Measurements from ENCODE around the gene LRRC75A.
A peak's percentile ranks its signal among the peaks of the same experiment; 100 is the strongest.
"Not testable (repeated sequence)": the region's sequence is repeated elsewhere in the genome, so short reads cannot be mapped to it uniquely, and the experiment has no call there.

LRRC75A gene

DNA sequence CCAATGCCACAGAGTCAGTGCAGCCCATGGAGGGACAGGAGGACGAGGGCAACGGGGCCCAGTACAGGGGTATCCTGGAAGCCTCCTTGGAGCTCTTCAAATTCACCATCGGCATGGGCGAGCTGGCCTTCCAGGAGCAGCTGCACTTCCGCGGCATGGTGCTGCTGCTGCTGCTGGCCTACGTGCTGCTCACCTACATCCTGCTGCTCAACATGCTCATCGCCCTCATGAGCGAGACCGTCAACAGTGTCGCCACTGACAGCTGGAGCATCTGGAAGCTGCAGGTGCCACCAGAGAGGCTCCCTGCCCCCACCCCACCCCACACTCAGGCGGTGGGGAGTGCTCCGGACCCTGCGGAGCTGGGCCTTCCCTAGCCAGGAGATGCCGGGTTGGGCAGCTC is 60.0 kb downstream of the LRRC75A start:
- DNase-seq (ENCODE audit: low read depth): no peak

DNA sequence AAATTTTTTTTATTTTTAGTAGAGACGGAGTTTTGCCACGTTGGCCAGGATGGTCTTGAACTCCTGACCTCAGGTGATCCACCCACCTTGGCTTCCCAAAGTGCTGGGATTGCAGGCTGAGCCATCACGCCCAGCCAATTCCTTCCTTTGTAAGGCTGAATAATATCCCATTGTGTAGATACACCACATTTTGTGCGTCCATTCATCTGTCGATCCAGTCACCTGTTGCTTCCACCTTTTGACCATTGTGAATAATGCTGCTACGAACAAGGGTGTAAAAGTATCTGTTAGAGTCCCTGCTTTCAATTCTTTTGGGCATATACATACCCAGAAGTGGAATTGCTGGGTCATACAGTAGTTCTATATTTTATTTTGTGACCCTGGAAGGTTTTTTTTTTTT is 61.3 kb downstream of the LRRC75A start:
- no peak for DNase-seq (ENCODE audit: low read depth)

DNA sequence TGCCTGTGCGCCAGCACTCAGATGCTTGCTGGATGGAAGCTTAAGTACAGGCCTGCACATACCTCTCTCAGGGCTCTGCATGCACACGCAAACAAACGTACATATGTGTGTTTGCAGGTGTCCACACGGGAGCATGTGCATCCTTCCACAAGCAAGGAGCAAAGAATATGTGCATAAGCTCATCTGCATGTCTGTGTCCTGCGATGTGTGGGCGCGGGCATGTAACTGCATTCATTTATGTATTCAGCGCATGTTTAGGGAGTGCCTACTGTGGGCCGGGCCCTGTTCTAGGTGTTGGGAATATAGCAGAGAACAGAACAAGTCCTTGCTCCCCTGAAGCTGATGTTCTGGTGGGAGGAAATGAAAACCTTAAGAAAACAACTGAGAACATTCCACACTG is 62.9 kb downstream of the LRRC75A start:
- no peak for DNase-seq (ENCODE audit: low read depth)

DNA sequence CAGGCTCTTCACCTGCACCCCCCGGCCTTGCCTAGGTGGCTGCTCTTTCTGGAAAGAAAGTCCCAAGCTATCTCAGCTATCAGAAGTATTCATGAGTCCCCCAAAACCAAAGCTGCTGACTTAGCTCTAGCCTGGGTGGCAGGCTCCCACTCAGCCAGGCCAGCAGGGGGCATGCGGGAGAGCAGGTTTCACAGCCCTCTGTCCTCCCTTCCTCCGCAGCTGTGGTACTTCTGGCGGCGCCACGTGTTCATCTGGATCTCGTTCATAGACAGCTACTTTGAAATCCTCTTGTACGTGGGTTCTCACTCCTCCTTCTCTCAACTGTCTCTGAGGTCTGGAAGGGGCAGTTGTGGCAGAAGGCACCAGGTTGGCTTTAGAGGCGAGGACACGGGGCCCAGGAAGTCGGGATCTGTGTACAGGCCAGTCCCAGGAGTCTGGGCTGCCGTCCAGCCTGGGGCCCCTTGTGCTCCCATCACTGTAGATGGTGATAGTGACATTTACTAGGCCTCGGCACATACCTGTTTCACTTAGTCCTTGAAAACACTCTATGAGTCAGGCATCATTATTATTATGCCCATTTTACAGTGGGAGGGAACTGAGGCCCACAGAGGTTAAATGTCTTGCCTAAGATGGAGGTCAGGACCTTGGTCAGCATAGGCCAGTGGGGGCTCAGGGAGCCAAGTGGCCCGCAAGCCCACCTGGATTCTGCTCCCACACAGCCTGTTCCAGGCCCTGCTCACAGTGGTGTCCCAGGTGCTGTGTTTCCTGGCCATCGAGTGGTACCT is 63.7 kb downstream of the LRRC75A start:
- DNase-seq (ENCODE audit: low read depth): peak; percentile 62

DNA sequence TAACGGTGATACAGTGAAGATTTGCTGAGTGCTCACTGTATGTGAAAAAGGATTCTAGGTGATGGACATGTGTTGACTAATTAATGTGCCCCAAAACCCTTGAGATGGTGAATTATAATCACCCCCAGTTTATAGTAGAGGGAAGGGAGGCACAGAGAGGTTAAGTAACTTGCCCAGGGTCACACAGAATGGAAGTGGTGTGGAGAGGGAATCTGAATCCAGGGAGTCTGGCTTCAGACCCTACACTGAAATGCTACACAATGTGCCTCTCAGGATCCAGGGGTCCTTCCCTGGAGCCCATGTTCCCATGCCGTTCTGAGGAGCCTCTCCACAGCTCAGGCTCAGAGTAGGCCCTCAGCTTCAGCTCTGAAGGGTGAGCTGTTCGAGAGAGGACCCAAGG is 65.0 kb downstream of the LRRC75A start:
- DNase-seq (ENCODE audit: low read depth): no peak

DNA sequence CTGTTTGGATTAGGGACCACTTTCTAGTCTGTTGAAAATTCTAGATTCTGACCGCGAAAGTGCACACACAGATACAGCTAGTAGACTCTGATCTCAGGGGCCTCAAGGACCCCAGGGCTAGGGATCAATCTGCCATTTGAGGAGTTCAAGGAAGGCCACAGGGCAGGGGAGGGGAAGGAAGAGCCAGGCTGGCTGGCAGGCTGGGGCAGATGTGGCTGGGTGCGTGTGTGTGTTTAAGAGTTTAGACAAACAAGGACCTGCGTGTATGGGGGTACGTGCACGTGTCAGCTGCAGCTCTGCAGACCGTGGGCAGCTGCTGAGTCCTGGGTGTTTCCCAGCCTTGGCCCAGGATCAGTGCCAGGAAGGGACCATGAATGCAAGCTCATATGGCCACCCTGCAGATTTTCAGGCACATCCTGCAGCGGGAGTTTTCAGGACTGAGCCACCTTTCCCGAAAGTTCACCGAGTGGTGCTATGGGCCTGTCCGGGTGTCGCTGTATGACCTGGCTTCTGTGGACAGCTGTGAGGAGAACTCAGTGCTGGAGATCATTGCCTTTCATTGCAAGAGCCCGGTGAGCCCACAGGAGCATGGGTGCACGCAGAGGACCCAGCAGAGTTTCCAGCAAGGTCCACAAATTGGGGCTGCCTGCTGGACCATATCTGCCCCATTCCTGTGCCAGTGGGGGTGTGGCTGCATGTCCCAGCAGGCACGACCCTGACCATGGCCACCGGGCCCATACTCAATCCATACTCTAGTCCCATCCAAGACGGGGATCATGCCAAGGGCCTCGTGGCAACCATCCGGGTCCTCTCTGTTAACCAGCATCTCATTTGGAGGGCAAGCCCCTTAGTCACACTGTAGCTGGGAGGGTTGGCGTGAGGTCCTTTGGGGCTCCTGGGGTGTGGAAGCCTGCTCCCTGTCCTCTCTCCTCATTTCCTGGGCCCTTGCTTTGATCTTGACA is 66.0 kb downstream of the LRRC75A start:
- no peak for DNase-seq (ENCODE audit: low read depth)

DNA sequence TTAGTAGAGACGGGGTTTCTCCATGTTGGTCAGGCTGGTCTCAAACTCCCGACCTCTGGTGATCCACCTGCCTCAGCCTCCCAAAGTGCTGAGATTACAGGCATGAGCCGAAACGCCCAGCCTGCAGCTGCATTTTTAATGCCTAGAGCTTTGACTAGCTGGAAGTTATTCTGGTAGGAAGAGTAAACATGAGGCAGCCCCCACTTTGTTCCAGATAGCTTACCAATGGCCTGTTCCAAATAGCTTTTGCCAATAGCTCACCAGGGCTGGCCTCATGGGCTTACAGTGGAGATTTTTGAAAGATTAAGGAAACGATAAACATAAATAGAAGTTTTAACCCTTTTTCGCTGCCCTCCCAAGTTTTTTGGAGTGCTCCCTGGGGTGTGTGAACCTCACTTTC is 66.8 kb downstream of the LRRC75A start:
- DNase-seq (ENCODE audit: low read depth): no peak

DNA sequence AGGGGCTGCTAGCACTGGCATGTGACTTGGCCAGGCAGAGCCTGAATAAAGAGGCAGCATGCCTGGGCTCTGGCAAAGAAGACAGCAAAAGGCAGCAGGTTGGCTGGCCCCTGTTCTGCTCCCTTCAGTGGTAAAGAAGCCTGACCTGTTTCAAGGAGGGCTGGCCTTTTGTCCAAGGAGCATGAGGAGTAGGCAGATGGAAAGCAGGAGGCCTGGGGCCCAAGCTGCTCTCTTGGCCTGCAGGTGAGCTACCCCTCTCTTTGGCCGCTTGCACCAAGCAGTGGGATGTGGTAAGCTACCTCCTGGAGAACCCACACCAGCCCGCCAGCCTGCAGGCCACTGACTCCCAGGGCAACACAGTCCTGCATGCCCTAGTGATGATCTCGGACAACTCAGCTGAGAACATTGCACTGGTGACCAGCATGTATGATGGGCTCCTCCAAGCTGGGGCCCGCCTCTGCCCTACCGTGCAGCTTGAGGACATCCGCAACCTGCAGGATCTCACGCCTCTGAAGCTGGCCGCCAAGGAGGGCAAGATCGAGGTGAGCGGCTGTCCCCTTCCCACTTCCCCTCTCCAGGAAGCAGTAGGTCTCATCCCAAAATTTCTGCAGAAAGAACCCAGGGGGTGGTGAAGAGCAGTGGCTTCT is 68.6 kb downstream of the LRRC75A start:
- no peak for DNase-seq (ENCODE audit: low read depth)

DNA sequence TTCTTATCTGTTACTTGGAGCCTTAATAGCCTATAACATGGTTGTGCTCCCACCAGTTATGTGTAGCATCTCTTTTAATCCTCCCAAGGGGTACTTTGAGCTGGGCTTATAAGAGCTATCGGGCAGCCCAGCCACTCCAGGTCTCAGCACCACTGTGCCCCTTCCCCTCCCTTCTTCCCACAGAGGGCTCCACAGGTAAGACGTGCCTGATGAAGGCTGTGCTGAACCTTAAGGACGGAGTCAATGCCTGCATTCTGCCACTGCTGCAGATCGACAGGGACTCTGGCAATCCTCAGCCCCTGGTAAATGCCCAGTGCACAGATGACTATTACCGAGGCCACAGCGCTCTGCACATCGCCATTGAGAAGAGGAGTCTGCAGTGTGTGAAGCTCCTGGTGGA is 69.6 kb downstream of the LRRC75A start:
- no peak for DNase-seq (ENCODE audit: low read depth)

DNA sequence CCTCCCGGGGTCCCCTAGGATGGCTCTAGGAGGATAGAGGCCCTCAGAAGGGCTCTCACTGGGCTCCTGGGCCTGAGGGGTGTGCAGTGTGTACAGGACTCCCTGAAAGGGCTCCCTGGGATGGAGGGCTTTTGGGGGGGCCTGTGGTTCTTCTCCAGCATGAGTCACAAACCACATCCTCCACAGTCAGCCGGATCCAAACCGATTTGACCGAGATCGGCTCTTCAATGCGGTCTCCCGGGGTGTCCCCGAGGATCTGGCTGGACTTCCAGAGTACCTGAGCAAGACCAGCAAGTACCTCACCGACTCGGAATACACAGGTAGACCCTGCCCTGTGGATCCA is 72.1 kb downstream of the LRRC75A start:
- DNase-seq (ENCODE audit: low read depth): peak; percentile 96

DNA sequence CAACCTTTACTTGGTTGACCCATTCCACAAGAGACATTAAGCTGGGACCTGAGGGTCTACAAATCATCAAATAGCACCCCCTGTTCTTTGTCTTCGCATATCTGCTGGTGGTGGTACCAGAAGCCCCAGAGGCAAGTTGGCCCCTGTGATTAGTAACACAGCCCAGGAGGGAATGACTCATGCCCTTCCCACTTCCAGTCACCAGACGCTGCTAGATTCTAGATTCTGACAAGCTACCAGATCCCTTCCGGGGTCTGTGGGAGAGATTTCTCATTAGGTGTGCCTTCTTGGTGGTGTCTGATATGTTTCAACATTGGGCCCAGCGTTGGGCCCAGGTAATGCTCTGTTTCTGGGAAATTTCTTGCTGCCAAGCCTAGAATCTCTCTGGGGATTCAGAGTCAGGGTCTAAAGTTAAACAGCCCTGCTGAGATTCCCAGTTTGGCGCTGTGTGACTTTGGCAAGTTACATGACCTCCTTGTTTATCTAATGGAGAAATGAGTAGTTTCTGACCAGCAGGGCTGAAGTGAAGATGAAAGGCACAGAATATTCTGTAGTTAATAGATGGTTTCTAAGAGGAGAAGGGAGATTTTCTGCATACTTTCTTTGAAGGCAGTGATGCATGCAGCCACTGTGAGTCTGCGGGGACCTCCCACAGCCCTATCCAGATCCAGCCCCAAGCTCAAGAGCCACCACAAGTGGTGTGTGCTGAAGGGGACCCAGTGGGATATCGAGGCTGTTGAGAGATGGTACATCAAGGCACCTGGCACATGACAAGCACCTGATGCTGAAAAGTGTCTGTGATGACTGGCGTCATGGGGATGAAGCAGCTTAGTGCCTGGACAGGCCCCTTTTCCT is 72.7 kb downstream of the LRRC75A start:
- DNase-seq (ENCODE audit: low read depth): peak; percentile 98

DNA sequence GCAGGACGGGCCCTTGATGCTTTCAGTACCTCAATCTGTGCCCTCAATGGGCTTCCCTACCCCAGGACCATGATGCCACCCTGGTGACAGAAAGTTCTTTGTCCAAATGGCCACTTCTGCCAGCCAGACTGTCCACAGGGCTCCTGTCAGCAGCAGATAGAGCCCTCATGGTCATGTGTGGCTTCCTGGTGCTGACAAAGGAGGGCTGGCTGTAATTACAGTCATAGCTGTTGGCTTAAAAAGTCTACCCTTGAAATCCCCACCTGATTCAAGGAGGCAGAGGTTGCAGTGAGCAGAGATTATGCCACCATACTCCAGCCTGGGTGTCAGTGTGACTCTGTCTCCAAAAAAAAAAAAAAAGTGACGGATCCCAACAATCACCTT is 73.3 kb downstream of the LRRC75A start:
- DNase-seq (ENCODE audit: low read depth): peak; percentile 33

DNA sequence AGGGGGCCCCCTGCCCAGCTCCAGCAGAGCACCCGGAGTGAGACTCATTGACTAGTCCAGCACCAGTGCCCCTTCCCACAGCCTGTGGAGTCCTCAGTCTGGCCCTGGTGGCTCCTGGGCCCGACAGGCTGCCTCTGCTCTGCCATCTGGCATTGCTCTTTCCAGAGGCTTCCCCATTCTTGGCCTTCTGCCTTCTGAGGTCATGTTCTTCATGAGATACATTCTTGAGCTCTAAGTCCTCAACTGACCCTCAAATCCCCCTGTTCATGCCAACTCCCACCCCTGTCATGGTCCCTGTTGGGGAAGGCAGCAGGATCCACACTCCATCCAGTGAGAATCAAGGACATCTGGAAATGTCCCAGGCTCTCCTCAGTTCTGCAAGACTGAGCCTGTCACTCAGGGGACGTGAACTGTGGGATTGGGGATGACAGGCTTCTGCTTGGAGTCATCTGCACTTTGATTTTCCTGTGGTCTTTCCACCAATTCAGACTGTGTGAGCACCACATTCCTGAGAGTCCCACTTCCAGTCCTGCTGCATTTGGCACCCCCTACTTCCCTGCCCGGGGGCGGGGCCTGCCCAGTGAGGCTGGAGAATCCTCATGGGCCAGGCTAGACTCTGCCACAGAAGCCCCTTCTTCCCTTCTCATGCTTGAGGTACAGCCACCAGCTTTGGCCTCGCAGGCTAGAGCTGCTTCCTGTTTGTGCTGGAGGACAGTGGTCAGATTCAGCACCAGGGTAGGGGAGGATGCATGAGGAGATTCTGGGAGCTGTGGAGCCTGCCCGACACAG is 73.9 kb downstream of the LRRC75A start:
- DNase-seq (ENCODE audit: low read depth): peak; percentile 71

DNA sequence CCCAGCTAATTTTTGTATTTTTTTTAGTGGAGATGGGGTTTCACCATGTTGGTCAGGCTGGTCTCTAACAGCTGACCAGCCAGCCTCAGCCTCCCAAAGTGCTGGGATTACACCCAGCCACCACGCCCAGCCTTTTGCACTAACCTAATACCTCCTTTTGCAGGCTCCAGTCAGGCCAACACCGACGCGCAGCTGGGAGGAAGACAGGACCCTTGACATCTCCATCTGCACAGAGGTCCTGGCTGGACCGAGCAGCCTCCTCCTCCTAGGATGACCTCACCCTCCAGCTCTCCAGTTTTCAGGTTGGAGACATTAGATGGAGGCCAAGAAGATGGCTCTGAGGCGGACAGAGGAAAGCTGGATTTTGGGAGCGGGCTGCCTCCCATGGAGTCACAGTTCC is 74.6 kb downstream of the LRRC75A start:
- no peak for DNase-seq (ENCODE audit: low read depth)

DNA sequence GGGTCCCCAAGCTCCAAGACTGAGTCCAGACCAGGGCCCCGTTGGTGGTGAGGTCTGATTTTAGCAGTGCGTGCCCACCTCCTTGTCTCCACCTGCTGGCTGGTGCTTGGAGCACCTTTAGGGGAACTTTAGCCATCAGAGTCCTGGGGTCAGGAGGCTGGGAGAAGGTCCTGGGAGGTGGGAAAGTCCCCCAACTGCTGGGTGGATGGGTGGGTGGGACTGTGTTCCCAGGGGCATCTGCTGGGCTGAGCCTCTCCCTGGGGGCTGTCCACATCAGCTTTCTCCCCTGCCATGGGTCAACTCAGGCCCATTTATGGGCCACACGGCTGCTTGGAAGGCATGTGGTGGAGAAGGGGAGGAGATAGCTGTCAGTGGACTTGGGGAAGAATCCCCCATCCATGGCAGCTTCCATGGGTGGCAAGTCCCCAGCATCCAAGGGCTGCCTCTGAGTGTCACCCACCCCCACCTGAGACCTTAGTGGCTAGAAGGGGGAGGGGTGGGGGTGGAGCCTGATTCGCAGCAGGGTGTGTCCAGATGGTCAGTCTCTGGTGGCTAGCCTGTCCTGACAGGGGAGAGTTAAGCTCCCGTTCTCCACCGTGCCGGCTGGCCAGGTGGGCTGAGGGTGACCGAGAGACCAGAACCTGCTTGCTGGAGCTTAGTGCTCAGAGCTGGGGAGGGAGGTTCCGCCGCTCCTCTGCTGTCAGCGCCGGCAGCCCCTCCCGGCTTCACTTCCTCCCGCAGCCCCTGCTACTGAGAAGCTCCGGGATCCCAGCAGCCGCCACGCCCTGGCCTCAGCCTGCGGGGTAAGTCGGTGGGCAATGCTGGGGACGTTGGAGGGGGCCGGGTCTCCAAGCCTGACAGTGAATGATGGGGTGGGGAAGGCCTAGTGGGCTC is 76.7 kb downstream of the LRRC75A start, which contains the start of gene TRPV2:
Gene TRPV2 (plus strand): TSS at position 541 of the 894 bp plus-strand sequence. CDS start 2,098 bp downstream, outside the sequence.
- DNase-seq (ENCODE audit: low read depth): peak; percentile 58

DNA sequence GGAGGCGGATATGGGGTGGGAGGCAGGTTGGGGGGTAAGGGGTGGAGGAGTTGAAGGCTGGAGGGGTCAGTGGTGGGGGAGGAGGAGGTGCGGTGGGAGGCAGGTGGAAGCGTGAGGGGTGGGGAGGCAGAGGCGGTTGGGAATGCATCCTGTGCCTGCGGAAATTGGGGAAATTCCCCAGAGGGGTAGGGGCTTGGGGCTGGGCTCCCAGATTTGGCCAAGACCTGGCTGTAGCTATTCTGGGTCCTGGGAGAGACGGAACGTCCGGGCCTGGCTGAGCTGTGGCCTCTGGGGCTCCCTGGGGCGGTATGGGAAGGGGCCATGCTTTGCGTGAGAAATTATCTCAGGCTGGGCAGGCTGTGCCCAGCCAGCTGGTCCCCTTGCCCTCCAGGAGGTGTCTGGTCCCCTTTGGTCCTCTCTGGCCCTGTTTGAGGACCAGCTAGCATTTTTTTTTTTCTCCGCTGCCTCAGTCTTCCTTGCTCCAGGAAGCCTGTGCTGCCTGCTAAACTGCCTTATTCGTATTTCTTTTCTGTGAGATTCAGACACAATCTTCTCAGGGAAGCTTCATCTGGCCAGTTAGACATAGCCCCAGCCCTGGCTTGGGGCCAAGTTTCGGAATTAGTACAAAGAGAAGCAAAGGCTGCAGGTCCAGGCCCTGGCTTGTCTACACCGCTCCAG is 83.9 kb downstream of the LRRC75A start:
- DNase-seq (ENCODE audit: low read depth): peak; percentile 43

DNA sequence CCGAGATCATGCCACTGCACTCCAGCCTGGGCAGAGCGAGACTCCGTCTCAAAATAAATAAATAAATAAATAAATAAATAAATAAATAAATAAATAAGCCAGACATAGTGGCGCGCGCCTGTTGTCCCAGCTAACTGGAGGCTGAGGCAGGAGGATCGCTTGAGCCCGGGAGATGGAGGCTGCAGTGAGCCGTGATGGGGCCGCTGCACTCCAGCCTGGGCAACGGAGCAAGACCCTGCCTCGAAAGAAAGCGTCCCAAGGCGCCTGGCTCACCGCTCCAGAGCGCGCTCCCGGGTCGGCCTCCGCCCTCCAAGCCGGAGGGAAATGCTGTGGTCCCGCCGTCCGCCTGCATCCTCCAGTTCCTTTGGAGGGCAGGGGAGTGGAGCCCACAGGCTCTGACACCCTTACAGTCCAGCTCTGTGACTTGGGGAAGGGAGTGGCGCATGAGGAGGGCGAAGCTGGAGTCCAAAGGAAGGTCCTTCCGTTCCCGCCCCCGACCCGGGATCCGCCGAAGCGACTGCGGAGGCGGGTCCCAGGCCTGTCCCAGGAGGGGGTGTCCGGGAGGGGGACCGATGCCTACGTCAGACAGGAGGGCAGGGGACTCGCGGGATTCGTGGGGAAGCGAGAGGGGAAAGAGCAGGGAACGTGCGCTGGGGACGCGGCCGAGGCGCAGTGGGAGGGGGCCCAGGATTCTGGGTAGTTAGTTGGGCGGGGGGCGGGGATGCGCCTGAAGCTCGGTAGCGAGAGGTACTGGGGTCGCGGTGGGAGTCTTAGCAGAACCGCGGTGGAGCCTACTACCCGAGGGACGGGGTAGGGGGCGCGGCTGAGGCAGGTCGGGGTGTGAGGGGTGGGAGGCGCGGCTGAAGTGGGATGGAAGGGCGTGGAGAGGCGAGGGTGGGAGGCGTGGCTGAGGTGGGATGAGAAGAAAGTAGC is 85.0 kb downstream of the LRRC75A start:
- peak; percentile 36 for DNase-seq (ENCODE audit: low read depth)

DNA sequence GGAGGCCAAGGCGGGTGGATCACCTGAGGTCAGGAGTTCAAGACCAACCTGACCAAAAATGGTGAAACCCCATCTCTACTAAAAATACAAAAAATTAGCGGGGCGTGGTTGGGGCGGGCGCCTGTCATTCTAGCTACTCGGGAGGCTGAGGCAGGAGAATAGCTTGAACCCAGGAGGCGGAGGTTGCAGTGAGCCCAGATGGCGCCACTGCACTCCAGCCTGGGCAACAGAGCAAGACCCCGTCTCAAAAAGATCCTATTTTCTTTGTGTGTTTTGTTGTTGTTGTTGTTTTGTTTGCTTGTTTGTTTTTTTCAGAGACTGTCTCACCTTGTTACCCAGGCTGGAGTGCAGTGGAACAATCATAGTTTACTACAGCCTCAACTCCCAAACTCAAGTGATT is 88.1 kb downstream of the LRRC75A start:
- DNase-seq (ENCODE audit: low read depth): not testable (repeated sequence)

All from ELR (cell line).